ENCODE results near the gene PGAP2. TPM values are rescaled to one million over a fixed set of nuclear protein-coding genes. Genes with fewer than 3 reads are reported as not detected.

Gene PGAP2
- total RNA-seq, 1 donor from 2014 or later: 7.7 TPM

GRCh38 chr11:3831378-3832239 lies 23.2 kb downstream of the PGAP2 start:
- DNase-seq (ENCODE audit: low read depth in 2 of 2): no peak

DNA sequence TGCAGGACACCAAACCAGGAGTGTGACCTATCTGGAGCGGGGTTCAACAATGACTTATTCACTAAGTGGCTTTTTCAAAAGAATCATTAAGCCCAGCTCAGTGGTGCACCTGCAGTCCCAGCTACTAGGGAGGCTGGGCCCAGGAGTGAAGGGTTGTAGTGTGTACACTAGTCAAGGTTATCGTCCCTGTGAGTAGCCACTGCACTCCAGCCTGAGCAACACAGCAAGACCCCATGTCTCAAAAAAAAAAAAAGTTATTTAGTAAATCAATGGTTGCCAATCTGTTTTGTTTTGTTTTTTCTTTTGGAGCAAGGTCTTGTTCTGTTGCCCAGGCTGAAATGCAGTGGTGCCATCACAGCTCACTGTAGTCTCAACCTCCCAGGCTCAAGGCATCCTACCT lies 24.5 kb downstream of the PGAP2 start:
- no peak for DNase-seq (ENCODE audit: low read depth in 2 of 2)

DNA sequence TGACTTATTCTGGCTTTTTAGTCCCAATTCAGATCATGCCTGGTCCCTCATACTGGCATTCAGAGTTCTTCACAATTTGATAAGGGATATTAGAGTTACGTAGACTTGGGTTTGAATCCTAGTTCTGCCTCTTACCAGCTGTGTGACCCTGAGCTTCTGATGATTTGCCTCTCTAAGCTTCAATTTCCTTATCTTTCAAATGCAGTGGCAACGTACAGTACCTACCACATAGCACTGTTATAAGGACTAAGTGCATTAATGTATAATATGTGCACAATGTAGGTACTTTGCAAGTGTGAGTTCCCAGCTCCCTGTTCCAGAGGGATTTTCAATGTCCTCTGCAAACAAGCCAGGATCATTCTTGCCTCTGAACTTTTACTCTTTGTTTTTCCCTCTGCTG lies 25.1 kb downstream of the PGAP2 start:
- DNase-seq (ENCODE audit: low read depth in 2 of 2): no peak

DNA sequence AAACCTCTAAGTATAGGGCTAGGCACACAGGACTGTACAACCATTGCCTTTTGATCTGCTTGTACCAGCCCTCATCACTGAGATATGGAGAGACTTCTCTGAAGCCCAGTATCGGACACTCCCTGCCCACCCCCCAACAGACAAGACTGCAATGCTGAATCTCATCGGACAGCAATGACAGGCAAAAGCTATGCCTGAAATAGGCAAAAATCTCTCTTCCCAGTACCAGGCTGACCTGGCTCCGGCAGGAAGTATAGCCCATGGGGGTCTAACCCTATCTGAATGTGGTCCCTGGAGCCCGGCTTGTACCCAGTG lies 25.9 kb downstream of the PGAP2 start:
- DNase-seq (ENCODE audit: low read depth in 2 of 2): no peak

GRCh38 chr11:3834664-3835461 lies 26.5 kb downstream of the PGAP2 start:
- peak in 1 of 2 donors; percentile 24 for DNase-seq (ENCODE audit: low read depth in 2 of 2)

- no peak for DNase-seq (ENCODE audit: low read depth in 2 of 2)
These were observed 27.4 kb downstream of the PGAP2 start for GRCh38 chr11:3835751-3836150.

DNA sequence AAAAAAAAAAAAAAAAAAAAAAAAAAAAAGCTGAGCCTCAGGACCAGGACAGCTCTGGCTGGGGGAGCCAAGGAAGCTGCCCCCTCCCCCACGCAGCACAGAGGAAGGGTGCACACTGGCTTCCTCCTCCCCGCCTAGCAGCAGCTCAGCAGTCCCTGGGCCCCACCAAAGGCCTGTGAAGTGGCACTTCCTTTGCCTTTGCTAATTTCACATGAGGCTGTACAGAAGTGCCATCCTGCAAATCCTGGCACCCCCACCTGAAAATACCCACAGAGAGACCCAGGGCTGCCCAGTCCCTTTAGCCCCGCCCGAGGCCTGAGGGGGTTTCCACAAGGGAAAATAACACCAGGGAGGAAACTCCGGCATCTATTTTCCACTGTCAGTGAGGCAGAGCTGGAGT lies 28.5 kb downstream of the PGAP2 start:
- peak in 1 of 2 donors; percentile 14 for DNase-seq (ENCODE audit: low read depth in 2 of 2)

GRCh38 chr11:3837793-3838192 lies 29.4 kb downstream of the PGAP2 start:
- no peak for DNase-seq (ENCODE audit: low read depth in 2 of 2)

DNA sequence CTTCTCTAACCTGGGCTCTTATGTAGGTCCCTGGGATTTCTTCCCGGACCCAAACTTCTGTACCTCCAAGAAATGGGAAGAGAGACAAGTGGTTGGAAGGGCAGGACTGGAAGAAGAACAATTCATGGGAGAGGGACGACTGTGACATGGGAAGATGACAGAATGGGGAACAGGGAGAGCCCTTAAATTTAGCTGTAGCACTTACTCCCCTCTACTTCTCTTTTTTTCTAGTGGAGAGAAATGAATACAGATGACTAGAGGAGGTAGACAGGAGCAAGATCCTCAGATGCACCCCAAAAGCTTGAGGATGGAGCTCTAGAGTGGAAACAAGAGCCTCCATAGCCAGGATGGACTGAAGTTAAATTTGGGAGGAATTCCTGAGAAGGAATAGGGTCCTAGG lies 30.1 kb downstream of the PGAP2 start:
- DNase-seq (ENCODE audit: low read depth in 2 of 2): no peak

GRCh38 chr11:3840004-3840869 lies 31.9 kb downstream of the PGAP2 start:
- DNase-seq (ENCODE audit: low read depth in 2 of 2): no peak

DNA sequence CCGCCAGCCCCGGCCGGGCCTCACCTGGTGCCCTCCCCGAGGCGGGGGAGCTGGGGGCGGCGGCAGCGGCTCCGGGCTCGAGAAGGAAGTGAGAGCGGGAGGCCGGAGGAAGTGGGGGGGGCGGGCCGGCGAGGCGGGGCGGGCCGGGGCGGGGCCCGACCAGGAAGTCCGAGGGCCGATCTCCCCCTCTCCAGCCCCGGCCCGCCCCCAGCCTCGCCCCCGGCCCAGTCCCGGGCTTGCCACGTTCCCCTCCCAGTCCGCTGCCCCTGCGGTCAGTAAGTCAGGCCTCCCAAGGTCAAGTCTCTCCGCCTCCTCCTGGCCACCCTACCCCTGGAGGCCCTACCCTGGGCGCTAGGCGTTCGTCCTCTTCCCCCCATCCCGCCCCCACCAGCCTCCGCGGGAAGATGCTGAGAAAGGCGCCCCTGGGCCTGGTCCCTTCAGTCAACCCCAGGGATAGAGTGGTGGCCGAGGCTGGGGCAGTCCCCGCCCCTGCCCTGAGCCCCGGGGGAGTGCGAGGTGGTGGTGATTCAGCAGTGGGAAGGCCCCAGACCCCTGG lies 32.6 kb downstream of the PGAP2 start, which contains the start of gene RHOG:
TSS of gene RHOG (minus strand) at position 90 of the 556 bp plus-strand sequence. CDS start 12,821 bp downstream, outside the sequence.
- DNase-seq (ENCODE audit: low read depth in 2 of 2): peak in 1 of 2 donors; percentile 79

GRCh38 chr11:3841426-3842350 lies 33.3 kb downstream of the PGAP2 start:
- DNase-seq (ENCODE audit: low read depth in 2 of 2): peak; percentile 40 to 87

DNA sequence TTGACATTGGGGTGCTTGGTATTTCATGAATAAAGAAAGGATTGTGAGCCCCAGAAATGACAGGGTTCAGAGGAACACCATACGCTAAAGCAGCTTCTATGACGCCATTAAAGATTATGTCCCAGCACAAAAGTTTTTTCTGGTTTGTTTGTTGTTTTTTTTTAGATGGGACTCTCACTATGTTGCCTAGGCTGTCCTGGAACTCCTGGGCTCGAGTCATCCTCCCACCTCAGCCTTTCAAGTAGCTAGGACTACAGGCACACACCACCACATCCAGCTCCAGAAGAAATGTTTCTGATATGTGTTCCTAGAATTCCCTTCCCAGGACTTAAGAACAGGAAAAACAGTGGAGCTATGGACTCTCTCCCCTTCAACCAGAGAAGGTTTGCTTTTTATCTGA lies 35.0 kb downstream of the PGAP2 start:
- no peak for DNase-seq (ENCODE audit: low read depth in 2 of 2)

DNA sequence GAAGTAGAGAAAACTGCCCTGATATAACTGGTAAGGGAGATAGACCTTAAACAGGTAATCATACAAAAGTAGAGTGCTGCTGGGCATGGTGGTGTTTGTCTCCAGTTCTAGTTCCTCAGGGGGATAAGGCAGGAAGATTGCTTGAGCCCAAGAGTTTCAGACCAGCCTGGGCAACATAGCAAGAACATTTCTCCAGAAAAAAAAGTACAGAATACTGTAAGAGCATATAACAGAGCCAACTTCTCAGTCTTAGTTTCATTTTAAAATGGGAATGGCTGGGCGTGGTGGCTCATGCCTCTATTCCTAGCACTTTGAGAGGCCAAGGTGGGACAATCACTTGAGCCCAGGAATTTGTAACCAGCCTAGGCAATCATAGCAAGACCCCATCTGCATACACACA lies 36.9 kb downstream of the PGAP2 start:
- no peak for DNase-seq (ENCODE audit: low read depth in 2 of 2)

- DNase-seq (ENCODE audit: low read depth in 2 of 2): no peak
These were observed 37.3 kb downstream of the PGAP2 start for GRCh38 chr11:3845670-3846069.

DNA sequence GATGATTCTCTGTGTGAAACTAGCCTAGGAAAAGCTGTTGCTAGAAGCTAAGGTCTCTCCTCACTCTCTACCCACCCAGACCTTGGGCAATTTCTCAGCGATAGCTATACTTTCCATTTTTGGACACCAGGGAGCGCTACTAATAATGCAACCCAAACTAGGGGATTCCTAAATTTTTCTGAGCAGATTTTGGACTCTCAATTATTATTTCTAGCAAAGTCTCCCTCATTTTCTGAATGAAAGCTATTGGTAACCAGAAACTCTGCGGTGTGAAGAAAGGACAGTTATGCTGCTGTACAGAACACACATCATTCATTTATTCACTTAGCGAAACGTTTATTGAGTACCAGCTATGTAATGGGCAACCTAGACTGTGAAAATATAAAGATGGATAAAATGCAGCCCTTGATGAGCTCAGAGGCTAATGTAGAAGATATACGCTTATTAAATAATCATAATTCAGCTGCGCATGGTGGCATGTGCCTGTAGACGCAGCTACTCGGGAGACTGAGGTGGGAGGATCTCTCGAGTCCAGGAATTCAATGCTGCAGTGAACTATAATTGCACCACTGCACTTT lies 41.0 kb downstream of the PGAP2 start:
- DNase-seq (ENCODE audit: low read depth in 2 of 2): peak in 1 of 2 donors; percentile 42

- no peak for DNase-seq (ENCODE audit: low read depth in 2 of 2)
These were observed 45.1 kb downstream of the PGAP2 start for GRCh38 chr11:3853545-3853842.

DNA sequence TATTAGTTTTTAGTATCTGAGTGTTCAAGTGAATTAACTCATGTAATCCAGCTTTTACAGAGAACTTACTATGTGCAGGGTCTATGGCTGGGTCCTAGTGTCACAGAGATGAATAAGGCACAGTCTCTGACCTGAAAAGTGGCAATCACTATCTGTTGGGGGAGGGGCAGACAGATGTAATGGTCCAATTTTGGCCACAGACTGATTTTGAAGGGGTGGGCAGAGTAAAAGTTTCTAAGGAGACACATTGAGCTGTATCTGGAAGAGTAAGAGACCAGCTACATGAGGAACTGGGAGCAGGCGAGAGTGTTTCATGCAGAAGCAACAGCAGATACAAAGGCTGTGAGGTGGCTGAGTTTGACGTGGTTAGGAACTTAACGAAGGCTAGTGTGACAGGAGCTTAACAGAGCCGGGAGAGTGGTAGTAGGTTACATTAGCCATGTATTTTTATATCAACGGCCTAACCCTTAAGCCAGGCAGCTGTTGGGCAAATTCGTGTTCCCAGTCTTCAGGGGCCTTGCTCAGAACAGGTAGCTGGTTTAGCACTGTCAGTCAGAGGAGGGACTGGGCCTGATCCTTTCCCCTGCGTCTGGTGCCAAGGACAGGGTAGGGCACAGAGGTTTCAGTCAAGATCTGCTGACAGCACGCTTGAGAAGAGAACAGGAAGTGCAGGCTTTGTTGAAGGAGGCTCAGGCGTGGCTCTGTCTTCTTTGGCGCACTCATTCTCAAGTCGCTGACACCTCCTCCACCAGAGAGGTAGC lies 45.7 kb downstream of the PGAP2 start:
- DNase-seq (ENCODE audit: low read depth in 2 of 2): no peak

DNA sequence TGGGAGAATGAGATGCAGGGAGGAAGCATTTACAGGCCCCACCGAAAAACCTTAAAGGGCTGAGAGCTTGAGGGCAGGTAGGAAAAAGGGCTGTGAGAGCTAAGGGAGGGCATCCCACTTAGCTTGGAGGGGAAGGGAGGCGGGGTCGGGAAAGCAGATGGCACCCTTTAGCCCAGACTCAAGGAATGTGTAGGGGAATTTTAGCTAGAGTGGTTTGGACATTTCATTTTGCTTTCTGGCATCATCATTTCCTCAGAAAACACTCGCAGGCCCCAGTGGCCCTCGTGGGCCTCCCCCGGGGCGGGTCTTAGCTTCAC lies 46.3 kb downstream of the PGAP2 start:
- DNase-seq (ENCODE audit: low read depth in 2 of 2): no peak
